Activated CD4-positive, alpha-beta T cell treated with anti-CD3 and anti-CD28 coated beads, Interleukin-2, Interleukin-4, amounts not matched to agents 100 ng/mL and 50 ng/mL, durations not matched to agents 16 hours and 8 hours (primary cell): Measurements from ENCODE around the gene AGAP3.

Source experiments
- DNase-seq: peaks from one replicate; pipeline ENCODE4 v3.0.0-alpha.2; 2020; ENCODE audit warnings: low spot score

AGAP3 gene

GRCh38 chr7:151135525-151135845 lies 49.2 kb downstream of the AGAP3 start:
- DNase-seq = no peak

GRCh38 chr7:151135866-151136843 lies 49.9 kb downstream of the AGAP3 start:
- no peak for DNase-seq

GRCh38 chr7:151137076-151137675 lies 50.9 kb downstream of the AGAP3 start:
- no peak for DNase-seq

- no peak for DNase-seq
These were observed 51.5 kb downstream of the AGAP3 start for GRCh38 chr7:151137791-151138152.

- DNase-seq = no peak
These were observed 52.0 kb downstream of the AGAP3 start for GRCh38 chr7:151138153-151138851.

- DNase-seq = no peak
These were observed 53.0 kb downstream of the AGAP3 start for GRCh38 chr7:151139071-151139790.

GRCh38 chr7:151139791-151140190 lies 53.5 kb downstream of the AGAP3 start:
- no peak for DNase-seq

GRCh38 chr7:151140826-151141225 lies 54.6 kb downstream of the AGAP3 start:
- DNase-seq = no peak

GRCh38 chr7:151141311-151141854 lies 55.1 kb downstream of the AGAP3 start:
- no peak for DNase-seq

GRCh38 chr7:151141855-151142685 lies 55.8 kb downstream of the AGAP3 start:
- no peak for DNase-seq

GRCh38 chr7:151142686-151143040 lies 56.4 kb downstream of the AGAP3 start:
- DNase-seq = no peak

- no peak for DNase-seq
These were observed 57.2 kb downstream of the AGAP3 start for GRCh38 chr7:151143261-151144015.

GRCh38 chr7:151144387-151144786 lies 58.1 kb downstream of the AGAP3 start:
- no peak for DNase-seq

- DNase-seq = no peak
These were observed 60.5 kb downstream of the AGAP3 start for GRCh38 chr7:151146761-151147160.

GRCh38 chr7:151148319-151149259 lies 62.3 kb downstream of the AGAP3 start:
- no peak for DNase-seq

GRCh38 chr7:151150388-151150787 lies 64.1 kb downstream of the AGAP3 start:
- no peak for DNase-seq

- no peak for DNase-seq
These were observed 66.6 kb downstream of the AGAP3 start for GRCh38 chr7:151152643-151153513.

- no peak for DNase-seq
These were observed 71.5 kb downstream of the AGAP3 start for GRCh38 chr7:151157645-151158329.
